Kidney (tissue), 14 donors: Measurements from ENCODE around the gene KRTAP1-1. TPM values are rescaled to one million over a fixed set of nuclear protein-coding genes. Genes with fewer than 3 reads are reported as not detected.
"Not testable (repeated sequence)": the region's sequence is repeated elsewhere in the genome, so short reads cannot be mapped to it uniquely, and the experiment has no call there.

Experiments
- DNase-seq, 5 donors: peaks; one replicate each; pipeline ENCODE4 v3.0.0-alpha.2; 2013 to 2020
- FAIRE-seq: peaks from 2 replicates; lab custom pipeline; 2012; peaks lifted over from hg19 to GRCh38; lab: Jason Lieb, UNC
- H3K27ac ChIP-seq, 2 donors: one replicate each; pipeline ENCODE4 v1.7.0; 2013; ENCODE audit warnings: low read depth in 2 of 2, low read length in 2 of 2, inconsistent platforms in 1 of 2
- H3K27me3 ChIP-seq: one replicate; pipeline ENCODE4 v1.7.1; 2013; ENCODE audit warnings: low read length, inconsistent platforms; ENCODE audit not compliant: control insufficient read depth, insufficient read depth
- H3K36me3 ChIP-seq, 3 donors: one replicate each; pipeline versions ENCODE4 v1.7.0 to v1.7.1; 2013; ENCODE audit warnings: low read length in 3 of 3, control low read depth in 1 of 3, inconsistent platforms in 1 of 3; ENCODE audit not compliant: insufficient read depth in 3 of 3, control insufficient read depth in 2 of 3
- H3K4me1 ChIP-seq, 3 donors: one replicate each; pipeline versions ENCODE4 v1.7.0 to v1.7.1; 2013; ENCODE audit warnings: low read length in 3 of 3, inconsistent platforms in 1 of 3, low read depth in 1 of 3; ENCODE audit not compliant: control insufficient read depth in 2 of 3, insufficient read depth in 2 of 3
- H3K4me3 ChIP-seq, 3 donors: one replicate each; pipeline versions ENCODE4 v1.7.0 to v1.8.1; 2013; ENCODE audit warnings: low read length in 3 of 3, control low read depth in 1 of 3, inconsistent platforms in 1 of 3
- H3K9ac ChIP-seq, 3 donors: one replicate each; pipeline versions ENCODE4 v1.7.0 to v1.7.1; 2013; ENCODE audit warnings: low read length in 3 of 3, control low read depth in 1 of 3, inconsistent platforms in 1 of 3
- H3K9me3 ChIP-seq, 3 donors: one replicate each; pipeline versions ENCODE4 v1.7.0 to v1.7.1; 2013; ENCODE audit warnings: low read length in 3 of 3, control low read depth in 1 of 3, inconsistent platforms in 1 of 3; ENCODE audit not compliant: control insufficient read depth in 2 of 3, insufficient read depth in 1 of 3
- CTCF ChIP-seq: IDR thresholded peaks from 3 replicates; pipeline ENCODE4 v1.5.1; 2012; ENCODE audit warnings: mild to moderate bottlenecking, moderate library complexity, borderline replicate concordance; ENCODE audit not compliant: insufficient read depth; ENCODE audit errors: extremely low read depth
- intact Hi-C: fragments of 100-400 bp; cut with DNase I; formaldehyde crosslinking; loops from one replicate; pipeline ENCODE4 v1.11.1; 2022
- polyA plus RNA-seq: library from polyadenylated mRNA; stranded (reverse); fragments of 350-450 nt; fragmentation: Illumina TruSeq; extraction: RNeasy Lipid Tissue Mini Kit (QIAGEN cat#74804); gene quantifications from one replicate; pipeline ENCODE4 v1.2.3, GENCODE V29; 2014; ENCODE audit warnings: low read depth, low replicate concordance; ENCODE audit not compliant: insufficient read depth
- total RNA-seq: library from RNA; stranded (reverse); fragmentation: NEBNext Ultra II Directional; extraction: Animal tissue kit (Norgen Biotek cat#: 25700); gene quantifications from one replicate; pipeline ENCODE4 v1.2.1, GENCODE V29; 2021
- donor health status: control.
- donor health status: control.
- donor health status: control.
- donor health status: control.
- donor health status: control.
- donor health status: DM: yes; HTN: yes; CAD: no.
- donor health status: Normal renal cell carcinoma (clear cell type).

The KRTAP1-1 gene
- total and polyA plus RNA-seq, 2 donors from 2014 or later: not detected

GRCh38 chr17:41064301-41064700 is 23.1 kb upstream of the KRTAP1-1 start:
- H3K9me3 ChIP-seq: no peaks in the 10 kb centered on the region
- no peak overlapping the region for H3K4me3 ChIP-seq
- H3K9ac ChIP-seq: no peak overlapping the region
- H3K4me1 ChIP-seq: no peaks in the 10 kb centered on the region
- FAIRE-seq (no peak), DNase-seq (no peak)
- no peaks in the 10 kb centered on the region for H3K36me3 ChIP-seq
- H3K27me3 ChIP-seq: no peaks in the 10 kb centered on the region
- intact Hi-C loops: no loop called here
- no peak overlapping the region for H3K27ac ChIP-seq
- TF ChIP-seq CTCF: no peak

- H3K36me3 ChIP-seq: no peaks in the 10 kb centered on the region
- no peaks in the 10 kb centered on the region for H3K27me3 ChIP-seq
- H3K9me3 ChIP-seq: no peaks in the 10 kb centered on the region
- DNase-seq (no peak), FAIRE-seq (no peak)
- no peak overlapping the region for H3K9ac ChIP-seq
- no peak for TF ChIP-seq CTCF
- intact Hi-C loops: no loop called here
- no peaks in the 10 kb centered on the region for H3K4me1 ChIP-seq
- no peak overlapping the region for H3K4me3 ChIP-seq
- no peak overlapping the region for H3K27ac ChIP-seq
Measured at GRCh38 chr17:41063449-41063848, 22.2 kb upstream of the KRTAP1-1 start.

- TF ChIP-seq CTCF: no peak
- H3K9me3 ChIP-seq: no peaks in the 10 kb centered on the region
- no peaks in the 10 kb centered on the region for H3K36me3 ChIP-seq
- FAIRE-seq (no peak), DNase-seq (no peak)
- H3K27me3 ChIP-seq: no peaks in the 10 kb centered on the region
- H3K4me1 ChIP-seq: no peaks in the 10 kb centered on the region
- intact Hi-C loops: no loop called here
- H3K27ac ChIP-seq: no peak overlapping the region
- no peak overlapping the region for H3K9ac ChIP-seq
- no peak overlapping the region for H3K4me3 ChIP-seq
Measured at GRCh38 chr17:41061964-41062363, 20.7 kb upstream of the KRTAP1-1 start.

GRCh38 chr17:41060052-41060604 is 18.9 kb upstream of the KRTAP1-1 start, which contains the start of gene KRTAP2-3:
Gene KRTAP2-3, minus strand, starts transcription at chr17:41060114. Its CDS starts 64 bp downstream, at chr17:41060050.
- no peak for FAIRE-seq
- H3K9ac ChIP-seq: no peak within 1 kb of the TSS
- intact Hi-C loops: no loop called here
- TF ChIP-seq CTCF: no peak
- H3K4me3 ChIP-seq: no peak within 1 kb of the TSS
- H3K27me3 ChIP-seq: no peaks in the 10 kb centered on the region
- DNase-seq: peak in 2 of 5 donors; percentile 8 to 14
- no peak within 1 kb of the TSS for H3K27ac ChIP-seq
- H3K9me3 ChIP-seq: no peaks in the 10 kb centered on the region
- H3K36me3 ChIP-seq: no peaks in the 10 kb centered on the region
- no peaks in the 10 kb centered on the region for H3K4me1 ChIP-seq

- H3K27ac ChIP-seq, FAIRE-seq, H3K36me3 ChIP-seq, H3K9ac ChIP-seq, H3K27me3 ChIP-seq, H3K4me1 ChIP-seq, H3K4me3 ChIP-seq, intact Hi-C loops, H3K9me3 ChIP-seq: not testable (repeated sequence)
- peak in 1 of 5 donors; percentile 12 for DNase-seq
Measured at GRCh38 chr17:41059276-41060051, 18.2 kb upstream of the KRTAP1-1 start.
